Raji (cell line): Measurements from ENCODE around the gene NKD1.

Experiments used
- POLR2A ChIP-seq: IDR thresholded peaks from 2 replicates; pipeline ENCODE4 v1.6.1; 2011; ENCODE audit warnings: low read depth, low read length, control low read depth; ENCODE audit not compliant: insufficient read depth

NKD1 gene

GRCh38 chr16:50530277-50531236 lies 17.6 kb upstream of the NKD1 start:
- TF ChIP-seq POLR2A: no peak

- no peak for TF ChIP-seq POLR2A
These were observed 16.8 kb upstream of the NKD1 start for GRCh38 chr16:50531359-50531758.

GRCh38 chr16:50531901-50532300 lies 16.3 kb upstream of the NKD1 start:
- TF ChIP-seq POLR2A: no peak

GRCh38 chr16:50532576-50532975 lies 15.6 kb upstream of the NKD1 start:
- no peak for TF ChIP-seq POLR2A

- TF ChIP-seq POLR2A: no peak
These were observed 14.9 kb upstream of the NKD1 start for GRCh38 chr16:50533317-50533716.

- no peak for TF ChIP-seq POLR2A
These were observed 14.1 kb upstream of the NKD1 start for GRCh38 chr16:50534091-50534490.

- TF ChIP-seq POLR2A: no peak
These were observed 13.6 kb upstream of the NKD1 start for GRCh38 chr16:50534556-50534955.

- no peak for TF ChIP-seq POLR2A
These were observed 13.2 kb upstream of the NKD1 start for GRCh38 chr16:50534958-50535357.

- TF ChIP-seq POLR2A: no peak
These were observed 12.5 kb upstream of the NKD1 start for GRCh38 chr16:50535506-50536257.

GRCh38 chr16:50537533-50538290 lies 10.5 kb upstream of the NKD1 start:
- no peak for TF ChIP-seq POLR2A

- no peak for TF ChIP-seq POLR2A
These were observed 9.7 kb upstream of the NKD1 start for GRCh38 chr16:50538411-50539052.

GRCh38 chr16:50539053-50539695 lies 9.0 kb upstream of the NKD1 start:
- no peak for TF ChIP-seq POLR2A

GRCh38 chr16:50539822-50540710 lies 8.1 kb upstream of the NKD1 start:
- TF ChIP-seq POLR2A: no peak

GRCh38 chr16:50540711-50541007 lies 7.5 kb upstream of the NKD1 start:
- no peak for TF ChIP-seq POLR2A

- no peak for TF ChIP-seq POLR2A
These were observed 5.5 kb upstream of the NKD1 start for GRCh38 chr16:50542703-50543102.
